ENCODE data around the gene DMBT1. TPM values are rescaled to one million over a fixed set of nuclear protein-coding genes. Genes with fewer than 3 reads are reported as not detected.

The DMBT1 gene
- total RNA-seq, 1 donor from 2014 or later: not detected

DNA sequence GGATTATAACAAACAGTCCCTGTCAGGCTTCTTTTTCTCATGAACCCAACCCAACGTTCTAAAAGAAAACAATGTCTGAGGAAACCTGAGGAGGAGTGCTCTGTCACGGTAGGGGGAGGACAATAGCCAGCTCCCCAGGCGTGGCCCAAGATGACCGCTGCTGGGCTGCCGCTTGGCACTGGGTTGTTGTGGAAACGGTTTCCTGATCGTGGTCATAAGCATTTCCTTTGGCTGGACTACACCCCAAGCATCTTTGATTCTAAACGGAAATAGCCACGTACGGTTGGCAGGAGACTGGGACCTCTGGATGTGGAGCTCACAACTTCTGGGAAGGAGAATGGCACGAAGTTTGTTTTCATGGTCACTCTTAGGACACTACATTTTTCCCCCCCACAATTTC, 30.4 kb upstream of the DMBT1 start:
- peaks cover 2% of the 10 kb centered on the region for H3K4me1 Mint-ChIP-seq (ENCODE audit: low read depth, unreplicated experiment)
- DNase-seq (ENCODE audit: low read depth) (no peak), FAIRE-seq (no peak)
- H3K4me2 ChIP-seq (ENCODE audit: low read length): no peak overlapping the region
- TF ChIP-seq, protein P1, sequence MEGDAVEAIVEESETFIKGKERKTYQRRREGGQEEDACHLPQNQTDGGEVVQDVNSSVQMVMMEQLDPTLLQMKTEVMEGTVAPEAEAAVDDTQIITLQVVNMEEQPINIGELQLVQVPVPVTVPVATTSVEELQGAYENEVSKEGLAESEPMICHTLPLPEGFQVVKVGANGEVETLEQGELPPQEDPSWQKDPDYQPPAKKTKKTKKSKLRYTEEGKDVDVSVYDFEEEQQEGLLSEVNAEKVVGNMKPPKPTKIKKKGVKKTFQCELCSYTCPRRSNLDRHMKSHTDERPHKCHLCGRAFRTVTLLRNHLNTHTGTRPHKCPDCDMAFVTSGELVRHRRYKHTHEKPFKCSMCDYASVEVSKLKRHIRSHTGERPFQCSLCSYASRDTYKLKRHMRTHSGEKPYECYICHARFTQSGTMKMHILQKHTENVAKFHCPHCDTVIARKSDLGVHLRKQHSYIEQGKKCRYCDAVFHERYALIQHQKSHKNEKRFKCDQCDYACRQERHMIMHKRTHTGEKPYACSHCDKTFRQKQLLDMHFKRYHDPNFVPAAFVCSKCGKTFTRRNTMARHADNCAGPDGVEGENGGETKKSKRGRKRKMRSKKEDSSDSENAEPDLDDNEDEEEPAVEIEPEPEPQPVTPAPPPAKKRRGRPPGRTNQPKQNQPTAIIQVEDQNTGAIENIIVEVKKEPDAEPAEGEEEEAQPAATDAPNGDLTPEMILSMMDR (IDR thresholded peaks at IDR 0.05; ENCODE audit: insufficient read depth, low read depth, low read length): no peak
- no peak for TF ChIP-seq EZH2 (IDR thresholded peaks at IDR 0.05; ENCODE audit: insufficient read depth, low read length)
- peaks cover 41% of the 10 kb centered on the region for H3K27me3 Mint-ChIP-seq (ENCODE audit: low read depth, unreplicated experiment)
- no peaks in the 10 kb centered on the region for H3K36me3 Mint-ChIP-seq (ENCODE audit: low read depth, unreplicated experiment)
- no peak overlapping the region for H3K27ac Mint-ChIP-seq (ENCODE audit: unreplicated experiment)
- H2AFZ ChIP-seq (ENCODE audit: low read depth, low read length): no peak overlapping the region
- peaks cover 6% of the 10 kb centered on the region for H3K9me3 Mint-ChIP-seq (ENCODE audit: unreplicated experiment)
- H3K4me3 Mint-ChIP-seq (ENCODE audit: unreplicated experiment): no peak overlapping the region
- no peaks in the 10 kb centered on the region for H3K4me1 ChIP-seq (ENCODE audit: insufficient read depth, low read length)
- no peak overlapping the region for H3K27ac ChIP-seq (ENCODE audit: low read depth, low read length)
- no peaks in the 10 kb centered on the region for H4K20me1 ChIP-seq (ENCODE audit: insufficient read depth, low read length)
- H3K9me3 ChIP-seq (ENCODE audit: insufficient read depth, low read depth, low read length): no peaks in the 10 kb centered on the region
- H3K27me3 ChIP-seq (ENCODE audit: insufficient read depth, low read length): peaks cover 16% of the 10 kb centered on the region
- no peak overlapping the region for H3K9ac ChIP-seq (ENCODE audit: low read length)
- no peaks in the 10 kb centered on the region for H3K36me3 ChIP-seq (ENCODE audit: insufficient read depth, low read length)
- H3K79me2 ChIP-seq (ENCODE audit: insufficient read depth, low read length): no peaks in the 10 kb centered on the region
- H3K4me3 ChIP-seq (ENCODE audit: insufficient read depth, low read depth, low read length): no peak overlapping the region

DNA sequence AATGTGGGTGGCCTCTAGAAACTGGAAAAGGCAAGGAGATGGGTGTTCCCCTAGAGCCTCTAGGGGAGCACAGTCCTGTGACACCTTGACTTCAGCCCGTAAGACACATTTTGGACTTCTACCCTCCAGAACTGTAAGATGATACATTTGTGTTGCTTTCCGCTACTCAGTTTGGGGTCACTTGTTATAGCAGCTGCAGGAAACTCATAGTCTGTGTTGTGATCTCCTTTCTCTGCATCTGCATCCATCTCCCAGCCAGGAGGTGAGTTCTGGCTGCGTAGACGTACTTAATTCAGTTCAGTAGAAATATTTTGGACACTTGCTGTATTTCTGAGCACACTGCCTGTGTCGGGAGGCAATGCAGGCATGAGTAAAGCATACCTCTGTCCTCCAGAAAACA, 29.3 kb upstream of the DMBT1 start:
- Mint-ChIP-seq H3K4me3 (ENCODE audit: unreplicated experiment) (no peak overlapping the region), H3K27ac (ENCODE audit: unreplicated experiment) (no peak overlapping the region), H3K27me3 (ENCODE audit: low read depth, unreplicated experiment) (peaks cover 37% of the 10 kb centered on the region), H3K4me1 (ENCODE audit: low read depth, unreplicated experiment) (peaks cover 2% of the 10 kb centered on the region), H3K36me3 (ENCODE audit: low read depth, unreplicated experiment) (no peaks in the 10 kb centered on the region), H3K9me3 (ENCODE audit: unreplicated experiment) (peaks cover 6% of the 10 kb centered on the region)
- DNase-seq (ENCODE audit: low read depth) (no peak), FAIRE-seq (no peak)
- H2AFZ ChIP-seq (ENCODE audit: low read depth, low read length): no peak overlapping the region
- no peak overlapping the region for H3K27ac ChIP-seq (ENCODE audit: low read depth, low read length)
- no peaks in the 10 kb centered on the region for H3K79me2 ChIP-seq (ENCODE audit: insufficient read depth, low read length)
- no peak overlapping the region for H3K4me3 ChIP-seq (ENCODE audit: insufficient read depth, low read depth, low read length)
- H3K9ac ChIP-seq (ENCODE audit: low read length): no peak overlapping the region
- no peaks in the 10 kb centered on the region for H3K4me1 ChIP-seq (ENCODE audit: insufficient read depth, low read length)
- TF ChIP-seq, protein P1 (IDR thresholded peaks at IDR 0.05; ENCODE audit: insufficient read depth, low read depth, low read length): no peak
- TF ChIP-seq EZH2 (IDR thresholded peaks at IDR 0.05; ENCODE audit: insufficient read depth, low read length): no peak
- H4K20me1 ChIP-seq (ENCODE audit: insufficient read depth, low read length): no peaks in the 10 kb centered on the region
- peaks cover 22% of the 10 kb centered on the region for H3K27me3 ChIP-seq (ENCODE audit: insufficient read depth, low read length)
- H3K4me2 ChIP-seq (ENCODE audit: low read length): no peak overlapping the region
- no peaks in the 10 kb centered on the region for H3K36me3 ChIP-seq (ENCODE audit: insufficient read depth, low read length)
- no peaks in the 10 kb centered on the region for H3K9me3 ChIP-seq (ENCODE audit: insufficient read depth, low read depth, low read length)

DNA sequence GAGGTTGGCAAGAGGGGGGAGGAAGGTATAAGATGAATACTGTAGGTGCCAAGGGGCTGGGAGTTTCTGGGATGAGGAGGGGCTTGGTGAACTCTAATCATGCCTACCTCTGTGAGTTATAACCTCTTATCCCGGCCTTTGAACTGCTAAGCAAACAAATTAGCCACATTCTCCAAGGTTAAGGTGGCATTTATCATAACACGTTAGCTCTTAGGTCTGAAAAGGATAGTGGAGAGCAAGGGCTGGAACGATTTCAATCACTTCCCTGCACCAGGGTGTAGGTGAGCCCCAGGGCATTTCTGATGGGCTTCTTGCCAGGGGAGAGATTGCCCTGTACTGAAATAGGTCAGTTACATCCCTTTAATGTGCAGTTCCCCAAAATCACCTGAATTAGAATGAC, 28.6 kb upstream of the DMBT1 start:
- Histone ChIP-seq H4K20me1 (ENCODE audit: insufficient read depth, low read length) (no peaks in the 10 kb centered on the region), H3K79me2 (ENCODE audit: insufficient read depth, low read length) (no peaks in the 10 kb centered on the region), H3K36me3 (ENCODE audit: insufficient read depth, low read length) (no peaks in the 10 kb centered on the region), H3K4me1 (ENCODE audit: insufficient read depth, low read length) (no peaks in the 10 kb centered on the region), H3K4me2 (ENCODE audit: low read length) (no peak overlapping the region), H3K9ac (ENCODE audit: low read length) (no peak overlapping the region), H3K9me3 (ENCODE audit: insufficient read depth, low read depth, low read length) (no peaks in the 10 kb centered on the region), H2AFZ (ENCODE audit: low read depth, low read length) (no peak overlapping the region), H3K27me3 (ENCODE audit: insufficient read depth, low read length) (peaks cover 21% of the 10 kb centered on the region), H3K4me3 (ENCODE audit: insufficient read depth, low read depth, low read length) (no peak overlapping the region), H3K27ac (ENCODE audit: low read depth, low read length) (no peak overlapping the region)
- Mint-ChIP-seq H3K9me3 (ENCODE audit: unreplicated experiment) (peaks cover 6% of the 10 kb centered on the region), H3K27ac (ENCODE audit: unreplicated experiment) (no peak overlapping the region), H3K36me3 (ENCODE audit: low read depth, unreplicated experiment) (no peaks in the 10 kb centered on the region), H3K4me3 (ENCODE audit: unreplicated experiment) (no peak overlapping the region), H3K4me1 (ENCODE audit: low read depth, unreplicated experiment) (peaks cover 2% of the 10 kb centered on the region), H3K27me3 (ENCODE audit: low read depth, unreplicated experiment) (peaks cover 31% of the 10 kb centered on the region)
- TF ChIP-seq EZH2 (IDR thresholded peaks at IDR 0.05; ENCODE audit: insufficient read depth, low read length): no peak
- TF ChIP-seq, protein P1 (IDR thresholded peaks at IDR 0.05; ENCODE audit: insufficient read depth, low read depth, low read length): no peak
- DNase-seq (ENCODE audit: low read depth): no peak
- FAIRE-seq: no peak
